ENCODE results near the gene TNIP3.

Gene TNIP3

DNA sequence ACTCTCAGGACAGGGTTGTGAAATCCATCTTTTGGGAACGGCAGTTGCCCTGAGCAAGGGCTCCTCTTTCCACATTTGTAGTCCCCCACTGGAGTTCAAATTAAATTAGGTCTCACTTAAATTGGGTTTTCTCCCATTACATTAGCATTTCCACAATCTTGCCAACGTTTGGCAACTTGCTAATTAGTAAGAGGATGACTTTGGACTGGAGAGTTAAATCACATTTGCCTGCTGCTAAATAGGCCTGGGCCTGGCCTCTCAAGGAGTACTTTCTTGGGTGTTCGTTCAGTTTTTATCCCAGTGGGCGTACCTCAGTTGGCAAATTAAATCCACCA is 33.8 kb downstream of the TNIP3 start:
- Histone ChIP-seq H3K36me3 (no peaks in the 10 kb centered on the region), H3K27me3 (no peaks in the 10 kb centered on the region), H3K9me3 (no peaks in the 10 kb centered on the region), H3K4me1 (ENCODE audit: control insufficient read depth in 1 of 2, insufficient read depth in 1 of 2, low read depth in 1 of 2, low read length in 1 of 2) (no peaks in the 10 kb centered on the region), H3K4me3 (ENCODE audit: low read depth in 1 of 2, low read length in 1 of 2) (no peak overlapping the region), H3K27ac (no peak overlapping the region)
- TF ChIP-seq CTCF (IDR thresholded peaks at IDR 0.05): no peak

DNA sequence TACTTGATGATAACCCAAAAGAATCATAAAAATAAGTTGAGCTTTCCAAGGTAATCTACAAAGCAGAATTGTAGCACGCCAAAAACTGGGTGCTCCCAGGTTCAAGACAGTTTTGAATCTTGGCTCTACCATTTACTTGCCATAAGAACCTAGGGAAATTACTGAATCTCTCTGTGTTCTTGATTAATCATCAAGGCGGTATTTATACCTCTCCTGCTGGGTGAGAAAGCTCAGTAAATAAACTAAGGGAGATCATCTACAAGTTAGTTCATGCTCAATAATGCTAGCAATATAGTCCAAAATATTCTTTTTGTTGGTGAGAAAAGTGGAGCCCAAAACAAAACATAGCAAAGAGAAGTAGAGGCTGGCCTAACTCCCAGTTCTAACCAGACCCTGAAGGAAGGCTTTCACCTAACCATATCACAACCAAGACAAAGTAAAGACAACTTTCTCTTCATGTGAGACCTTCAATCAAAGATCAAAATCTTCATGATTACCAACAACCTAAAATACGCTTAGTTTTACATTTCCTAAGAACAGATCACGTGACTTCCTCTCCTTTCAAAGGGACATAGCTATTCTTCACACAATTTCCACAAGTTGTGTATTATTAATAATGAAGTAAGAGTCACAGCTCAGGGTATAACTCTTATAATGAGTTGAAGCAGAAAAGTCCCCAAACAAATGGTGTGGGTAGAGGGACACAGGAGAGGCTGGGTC is 34.4 kb downstream of the TNIP3 start:
- Histone ChIP-seq H3K9me3 (no peaks in the 10 kb centered on the region), H3K36me3 (no peaks in the 10 kb centered on the region), H3K4me1 (ENCODE audit: control insufficient read depth in 1 of 2, insufficient read depth in 1 of 2, low read depth in 1 of 2, low read length in 1 of 2) (no peaks in the 10 kb centered on the region), H3K27ac (no peak overlapping the region), H3K4me3 (ENCODE audit: low read depth in 1 of 2, low read length in 1 of 2) (no peak overlapping the region), H3K27me3 (no peaks in the 10 kb centered on the region)
- no peak for TF ChIP-seq CTCF (IDR thresholded peaks at IDR 0.05)

DNA sequence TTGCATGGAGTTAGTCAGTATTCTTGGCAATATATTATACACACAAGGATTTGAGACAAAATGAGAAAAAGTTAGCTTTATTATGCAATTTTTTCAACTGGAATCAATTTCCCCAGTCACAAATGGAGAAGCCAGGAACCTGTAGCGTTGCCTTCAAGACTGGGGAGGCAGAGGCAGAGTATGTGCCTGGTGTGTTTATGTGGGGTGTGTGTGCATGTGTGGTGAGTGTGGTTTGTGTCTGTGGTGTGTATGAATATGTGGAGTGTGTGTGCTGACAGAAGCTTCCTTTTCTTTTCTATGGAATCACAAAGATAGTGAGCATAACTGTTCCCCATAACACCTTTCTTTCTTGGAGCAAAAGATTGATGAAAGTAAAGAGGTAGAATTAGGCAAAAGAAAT is 37.0 kb downstream of the TNIP3 start:
- Histone ChIP-seq H3K4me1 (ENCODE audit: control insufficient read depth in 1 of 2, insufficient read depth in 1 of 2, low read depth in 1 of 2, low read length in 1 of 2) (no peaks in the 10 kb centered on the region), H3K27me3 (no peaks in the 10 kb centered on the region), H3K36me3 (no peaks in the 10 kb centered on the region), H3K4me3 (ENCODE audit: low read depth in 1 of 2, low read length in 1 of 2) (no peak overlapping the region), H3K27ac (no peak overlapping the region), H3K9me3 (no peaks in the 10 kb centered on the region)
- TF ChIP-seq CTCF (IDR thresholded peaks at IDR 0.05): no peak

DNA sequence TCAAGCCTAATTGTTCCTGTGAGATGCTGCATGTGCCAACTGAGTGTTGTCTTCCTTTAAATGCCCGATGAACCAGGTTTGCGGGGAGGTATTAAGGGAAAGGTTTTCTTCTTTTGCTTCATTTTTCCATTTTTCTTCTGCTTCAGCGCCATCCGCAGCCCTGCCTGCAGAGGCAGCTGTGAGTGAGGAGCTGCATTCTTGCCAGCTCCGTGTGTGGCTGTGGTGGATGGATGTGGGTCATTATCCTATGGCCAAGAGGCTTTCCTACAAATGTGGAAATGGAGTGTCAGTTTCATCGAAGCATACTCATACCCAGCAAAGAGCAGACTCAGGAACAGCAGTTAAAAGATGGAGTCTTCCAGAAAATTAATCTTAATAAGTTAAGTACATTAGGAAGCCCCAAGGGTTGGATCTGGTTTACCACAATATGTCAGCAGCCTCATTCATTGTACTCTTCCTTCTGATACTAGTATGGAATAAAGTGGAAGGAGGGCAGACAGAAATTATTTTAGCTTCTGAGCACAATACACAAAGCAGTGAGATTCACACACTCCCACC is 37.6 kb downstream of the TNIP3 start:
- no peaks in the 10 kb centered on the region for H3K36me3 ChIP-seq
- no peaks in the 10 kb centered on the region for H3K27me3 ChIP-seq
- no peak overlapping the region for H3K27ac ChIP-seq

GRCh38 chr4:121125498-121125885 is 38.6 kb downstream of the TNIP3 start:
- H3K27me3 ChIP-seq: no peaks in the 10 kb centered on the region
- no peak overlapping the region for H3K27ac ChIP-seq

More for the DNA sequence above, 37.6 kb downstream of the TNIP3 start:
- Histone ChIP-seq H3K4me1 (ENCODE audit: control insufficient read depth in 1 of 2, insufficient read depth in 1 of 2, low read depth in 1 of 2, low read length in 1 of 2) (no peaks in the 10 kb centered on the region), H3K4me3 (ENCODE audit: low read depth in 1 of 2, low read length in 1 of 2) (no peak overlapping the region), H3K9me3 (no peaks in the 10 kb centered on the region)
- TF ChIP-seq CTCF (IDR thresholded peaks at IDR 0.05): no peak

More at GRCh38 chr4:121125498-121125885, 38.6 kb downstream of the TNIP3 start:
- TF ChIP-seq CTCF (IDR thresholded peaks at IDR 0.05): no peak
- Histone ChIP-seq H3K4me3 (ENCODE audit: low read depth in 1 of 2, low read length in 1 of 2) (no peak overlapping the region), H3K9me3 (no peaks in the 10 kb centered on the region), H3K36me3 (no peaks in the 10 kb centered on the region), H3K4me1 (ENCODE audit: control insufficient read depth in 1 of 2, insufficient read depth in 1 of 2, low read depth in 1 of 2, low read length in 1 of 2) (no peaks in the 10 kb centered on the region)
